ENCODE measurements around the gene ABHD11.
"Not testable (repeated sequence)": the region's sequence is repeated elsewhere in the genome, so short reads cannot be mapped to it uniquely, and the experiment has no call there.

Gene ABHD11

GRCh38 chr7:73718905-73719805 is 19.4 kb downstream of the ABHD11 start, which contains the start of gene STX1A:
TSS of gene STX1A (minus strand) at chr7:73719669. CDS start at chr7:73719631, 38 bp downstream.
- peak; percentile 19 for DNase-seq

GRCh38 chr7:73718438-73718881 is 20.1 kb downstream of the ABHD11 start:
- no peak for DNase-seq

GRCh38 chr7:73717991-73718405 is 20.6 kb downstream of the ABHD11 start:
- DNase-seq, result peak; percentile 97

- DNase-seq, result no peak
These were observed 21.4 kb downstream of the ABHD11 start for GRCh38 chr7:73717025-73717807.

GRCh38 chr7:73716318-73716890 is 22.2 kb downstream of the ABHD11 start:
- DNase-seq, result no peak

- DNase-seq, result peak; percentile 85
These were observed 22.8 kb downstream of the ABHD11 start for GRCh38 chr7:73715648-73716317.

GRCh38 chr7:73713319-73713718 is 25.3 kb downstream of the ABHD11 start:
- DNase-seq, result not testable (repeated sequence)

- DNase-seq, result no peak
These were observed 25.8 kb downstream of the ABHD11 start for GRCh38 chr7:73712773-73713172.

- DNase-seq, result no peak
These were observed 29.5 kb downstream of the ABHD11 start for GRCh38 chr7:73708961-73709549.

GRCh38 chr7:73707045-73707631 is 31.5 kb downstream of the ABHD11 start:
- peak; percentile 36 for DNase-seq

GRCh38 chr7:73706126-73707044 is 32.2 kb downstream of the ABHD11 start:
- no peak for DNase-seq

GRCh38 chr7:73705551-73705920 is 33.1 kb downstream of the ABHD11 start:
- no peak for DNase-seq

GRCh38 chr7:73704640-73705550 is 33.7 kb downstream of the ABHD11 start:
- DNase-seq, result no peak

- DNase-seq, result no peak
These were observed 34.6 kb downstream of the ABHD11 start for GRCh38 chr7:73703757-73704639.

- no peak for DNase-seq
These were observed 35.4 kb downstream of the ABHD11 start for GRCh38 chr7:73703225-73703624.

GRCh38 chr7:73702665-73703064 is 35.9 kb downstream of the ABHD11 start:
- DNase-seq, result no peak

- DNase-seq, result no peak
These were observed 36.4 kb downstream of the ABHD11 start for GRCh38 chr7:73702226-73702625.

- DNase-seq, result no peak
These were observed 37.1 kb downstream of the ABHD11 start for GRCh38 chr7:73701357-73701995.
